ENCODE data around the gene VTI1A. TPM values are rescaled to one million over a fixed set of nuclear protein-coding genes. Genes with fewer than 3 reads are reported as not detected.

The VTI1A gene
- total RNA-seq, 1 donor from 2014 or later = 32.6 TPM

DNA sequence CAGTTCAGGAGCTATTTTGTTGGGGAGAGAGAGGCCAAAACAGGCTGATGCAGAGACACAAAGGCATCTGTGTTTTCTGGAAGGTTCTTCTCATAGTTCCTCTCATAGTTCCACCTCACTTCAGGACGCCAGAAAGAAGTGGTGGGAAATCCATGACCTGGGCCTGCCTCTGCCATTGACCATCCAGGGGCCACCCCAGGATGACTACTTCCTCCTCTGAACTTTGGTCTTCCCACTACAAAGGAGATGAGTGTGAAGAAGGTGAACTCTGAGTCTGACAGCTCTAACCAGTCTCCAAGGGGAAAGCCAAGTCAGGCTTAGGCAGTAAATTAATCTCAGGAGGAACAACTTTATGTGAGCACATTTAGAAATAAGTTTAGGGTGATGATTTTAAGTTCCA is 327.2 kb downstream of the VTI1A start:
- Mint-ChIP-seq H3K27me3 (no peaks in the 10 kb centered on the region), H3K9me3 (peaks cover 11% of the 10 kb centered on the region), H3K27ac (no peak overlapping the region), H3K36me3 (peaks cover 12% of the 10 kb centered on the region), H3K4me1 (ENCODE audit: unreplicated experiment) (peaks cover 24% of the 10 kb centered on the region), H3K4me3 (no peak overlapping the region)
- TF ChIP-seq, protein P1, sequence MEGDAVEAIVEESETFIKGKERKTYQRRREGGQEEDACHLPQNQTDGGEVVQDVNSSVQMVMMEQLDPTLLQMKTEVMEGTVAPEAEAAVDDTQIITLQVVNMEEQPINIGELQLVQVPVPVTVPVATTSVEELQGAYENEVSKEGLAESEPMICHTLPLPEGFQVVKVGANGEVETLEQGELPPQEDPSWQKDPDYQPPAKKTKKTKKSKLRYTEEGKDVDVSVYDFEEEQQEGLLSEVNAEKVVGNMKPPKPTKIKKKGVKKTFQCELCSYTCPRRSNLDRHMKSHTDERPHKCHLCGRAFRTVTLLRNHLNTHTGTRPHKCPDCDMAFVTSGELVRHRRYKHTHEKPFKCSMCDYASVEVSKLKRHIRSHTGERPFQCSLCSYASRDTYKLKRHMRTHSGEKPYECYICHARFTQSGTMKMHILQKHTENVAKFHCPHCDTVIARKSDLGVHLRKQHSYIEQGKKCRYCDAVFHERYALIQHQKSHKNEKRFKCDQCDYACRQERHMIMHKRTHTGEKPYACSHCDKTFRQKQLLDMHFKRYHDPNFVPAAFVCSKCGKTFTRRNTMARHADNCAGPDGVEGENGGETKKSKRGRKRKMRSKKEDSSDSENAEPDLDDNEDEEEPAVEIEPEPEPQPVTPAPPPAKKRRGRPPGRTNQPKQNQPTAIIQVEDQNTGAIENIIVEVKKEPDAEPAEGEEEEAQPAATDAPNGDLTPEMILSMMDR (conservative IDR thresholded peaks at IDR 0.05) = no peak
- no peak for DNase-seq (ENCODE audit: extremely low spot score, unreplicated experiment)

DNA sequence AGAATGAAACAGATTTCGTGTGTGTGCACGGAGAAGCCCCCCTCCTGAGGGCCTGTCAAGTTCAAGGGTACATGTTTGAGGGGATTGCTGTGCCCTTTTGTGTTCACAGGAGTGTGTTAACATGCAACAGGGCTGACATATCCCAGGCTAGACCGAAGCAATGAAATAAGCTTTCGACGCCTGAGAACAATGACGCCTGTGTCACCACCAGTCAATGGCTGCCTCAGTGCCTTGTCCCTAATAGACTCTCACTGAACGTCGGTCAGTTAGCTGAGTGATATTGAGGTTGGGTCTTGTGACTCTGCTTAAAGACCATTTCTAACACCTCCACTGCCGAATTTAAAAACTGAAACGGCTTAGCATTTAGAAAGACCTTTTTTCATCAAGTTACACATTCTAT is 327.8 kb downstream of the VTI1A start:
- Mint-ChIP-seq H3K4me1 (ENCODE audit: unreplicated experiment) (peaks cover 28% of the 10 kb centered on the region), H3K36me3 (peaks cover 12% of the 10 kb centered on the region), H3K4me3 (no peak overlapping the region), H3K27me3 (no peaks in the 10 kb centered on the region), H3K9me3 (peaks cover 11% of the 10 kb centered on the region), H3K27ac (no peak overlapping the region)
- DNase-seq (ENCODE audit: extremely low spot score, unreplicated experiment) = no peak
- TF ChIP-seq, protein P1 (conservative IDR thresholded peaks at IDR 0.05) = no peak

DNA sequence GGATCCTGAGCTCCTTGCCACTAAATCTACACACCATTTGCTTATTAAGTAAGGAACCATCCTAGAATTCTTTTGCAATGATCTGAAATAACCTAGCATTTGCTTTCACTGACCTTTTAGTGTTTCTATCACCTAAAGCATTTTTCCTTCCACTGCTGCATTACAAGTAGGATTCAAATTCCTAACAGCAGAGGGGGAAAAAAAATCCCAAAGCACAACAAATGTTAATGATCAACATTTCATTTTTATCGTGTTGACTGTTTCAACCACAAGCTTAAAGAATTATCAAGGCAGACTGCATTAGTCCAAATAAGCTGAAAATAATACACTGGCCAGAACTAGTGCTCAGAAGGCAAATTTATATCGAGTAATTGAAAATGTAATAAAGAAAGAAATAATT is 328.4 kb downstream of the VTI1A start:
- Mint-ChIP-seq H3K36me3 (peaks cover 12% of the 10 kb centered on the region), H3K4me3 (no peak overlapping the region), H3K27me3 (no peaks in the 10 kb centered on the region), H3K4me1 (ENCODE audit: unreplicated experiment) (peaks cover 28% of the 10 kb centered on the region), H3K9me3 (peaks cover 11% of the 10 kb centered on the region), H3K27ac (peak overlapping the region; percentile 35)
- DNase-seq (ENCODE audit: extremely low spot score, unreplicated experiment) = no peak
- TF ChIP-seq, protein P1 (conservative IDR thresholded peaks at IDR 0.05) = peak; percentile 51

DNA sequence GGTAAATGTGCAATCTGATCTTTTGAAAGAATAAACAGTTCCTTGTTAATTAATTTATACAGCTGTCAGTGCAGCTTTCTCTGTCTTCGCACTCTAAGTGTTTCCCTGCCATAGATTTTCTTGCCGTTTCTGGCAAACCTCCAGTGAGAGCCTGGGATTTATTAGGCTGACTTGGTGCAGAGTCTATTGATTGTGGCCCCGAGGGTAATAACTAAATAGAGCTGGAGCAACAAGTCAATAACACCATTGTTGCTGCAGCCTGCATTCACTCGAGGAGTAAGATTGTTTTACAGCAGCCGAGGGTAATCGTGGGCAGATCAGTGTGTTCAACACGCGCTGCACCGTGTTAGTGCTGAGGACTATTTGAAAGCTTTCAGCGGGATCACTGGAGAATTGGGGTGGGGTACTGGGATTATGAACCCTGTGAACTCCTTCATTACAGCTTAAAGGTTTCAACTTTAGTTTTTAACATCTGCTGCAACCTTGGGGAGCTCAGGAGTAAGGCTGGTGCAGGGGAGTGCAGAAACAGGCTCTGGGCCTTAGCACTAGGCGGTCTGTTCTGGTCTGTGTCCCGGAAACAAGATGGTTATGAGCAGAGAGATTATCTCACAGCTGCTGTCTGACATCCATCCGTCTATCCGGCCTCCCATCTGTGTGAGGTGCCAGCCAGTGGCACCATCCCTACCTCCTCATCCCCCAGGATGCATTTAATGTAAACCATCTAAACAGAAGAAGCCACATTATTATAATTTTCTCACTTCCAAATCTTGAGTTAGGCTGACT is 329.1 kb downstream of the VTI1A start:
- Mint-ChIP-seq H3K36me3 (peaks cover 12% of the 10 kb centered on the region), H3K27ac (peak overlapping the region; percentile 35)

DNA sequence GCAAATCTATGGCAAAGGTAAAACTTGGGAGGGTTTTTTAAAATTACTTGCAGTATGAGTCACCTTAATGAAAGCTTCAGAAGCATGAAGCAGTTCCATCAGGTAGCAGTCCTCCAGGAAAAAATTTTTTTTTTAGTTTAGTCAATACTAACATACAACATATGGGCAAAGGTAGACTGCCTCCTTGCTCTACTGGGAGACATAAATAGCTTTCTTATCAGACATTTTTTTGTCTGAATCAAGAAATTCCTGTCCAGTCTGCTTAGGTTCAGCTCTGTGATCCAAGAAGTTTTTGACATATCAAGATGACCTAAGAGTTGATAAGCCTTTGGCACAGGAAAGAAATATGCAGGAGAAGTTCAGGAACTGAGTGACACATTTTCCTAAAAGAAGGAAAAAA is 331.6 kb downstream of the VTI1A start:
- TF ChIP-seq, protein P1 (conservative IDR thresholded peaks at IDR 0.05) = no peak
- no peak overlapping the region for H3K4me3 Mint-ChIP-seq
- H3K36me3 Mint-ChIP-seq = peaks cover 4% of the 10 kb centered on the region
- DNase-seq (ENCODE audit: extremely low spot score, unreplicated experiment) = no peak
- H3K27me3 Mint-ChIP-seq = peaks cover 3% of the 10 kb centered on the region
- H3K4me1 Mint-ChIP-seq (ENCODE audit: unreplicated experiment) = peaks cover 42% of the 10 kb centered on the region
- H3K9me3 Mint-ChIP-seq = no peaks in the 10 kb centered on the region
- peak overlapping the region; percentile 43 for H3K27ac Mint-ChIP-seq

More for the DNA sequence above, 329.1 kb downstream of the VTI1A start:
- Mint-ChIP-seq H3K27me3 (no peaks in the 10 kb centered on the region), H3K9me3 (peaks cover 7% of the 10 kb centered on the region), H3K4me3 (peak overlapping the region; percentile 29), H3K4me1 (ENCODE audit: unreplicated experiment) (peaks cover 28% of the 10 kb centered on the region)
- TF ChIP-seq, protein P1 (conservative IDR thresholded peaks at IDR 0.05) = no peak
- no peak for DNase-seq (ENCODE audit: extremely low spot score, unreplicated experiment)
